ENCODE data around the gene EPDR1.
"Not testable (repeated sequence)": the region's sequence is repeated elsewhere in the genome, so short reads cannot be mapped to it uniquely, and the experiment has no call there.

Gene EPDR1

DNA sequence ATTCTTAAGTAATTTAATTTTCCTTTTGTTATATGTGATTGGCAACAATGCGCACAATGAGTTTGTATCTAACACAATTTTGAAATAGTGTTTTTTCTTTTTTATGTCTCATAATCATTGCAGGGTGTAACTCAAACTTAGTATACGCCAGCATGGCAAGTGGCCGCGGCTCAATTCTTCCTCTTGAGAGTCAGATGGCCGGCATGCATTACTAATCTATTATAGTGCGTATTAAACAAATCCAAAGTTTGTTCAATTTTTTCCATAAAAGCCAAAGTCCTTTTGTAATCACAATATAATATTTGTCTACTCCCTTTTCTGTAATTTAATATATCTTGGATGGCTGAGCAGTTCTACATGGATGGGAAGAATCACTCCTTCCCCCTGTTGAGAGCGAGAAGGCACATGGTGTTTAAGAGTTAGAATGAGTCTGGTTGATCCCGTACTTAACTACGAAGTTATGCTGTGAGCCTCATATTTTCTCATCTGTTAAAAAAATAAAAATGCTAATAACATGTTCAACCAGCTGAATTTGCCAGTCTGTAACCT lies 12.7 kb downstream of the EPDR1 start:
- no peaks in the 10 kb centered on the region for H3K4me1 ChIP-seq (ENCODE audit: control insufficient read depth, insufficient read depth, low read length)
- H3K4me3 ChIP-seq (ENCODE audit: low read length) = no peak overlapping the region
- H3K36me3 ChIP-seq (ENCODE audit: control insufficient read depth, insufficient read depth, low read length) = no peaks in the 10 kb centered on the region
- no peaks in the 10 kb centered on the region for H3K27me3 ChIP-seq (ENCODE audit: control insufficient read depth, insufficient read depth, low read length)
- no peak overlapping the region for H3K9ac ChIP-seq (ENCODE audit: low read length)
- H3K27ac ChIP-seq (ENCODE audit: low read depth, low read length) = no peak overlapping the region

DNA sequence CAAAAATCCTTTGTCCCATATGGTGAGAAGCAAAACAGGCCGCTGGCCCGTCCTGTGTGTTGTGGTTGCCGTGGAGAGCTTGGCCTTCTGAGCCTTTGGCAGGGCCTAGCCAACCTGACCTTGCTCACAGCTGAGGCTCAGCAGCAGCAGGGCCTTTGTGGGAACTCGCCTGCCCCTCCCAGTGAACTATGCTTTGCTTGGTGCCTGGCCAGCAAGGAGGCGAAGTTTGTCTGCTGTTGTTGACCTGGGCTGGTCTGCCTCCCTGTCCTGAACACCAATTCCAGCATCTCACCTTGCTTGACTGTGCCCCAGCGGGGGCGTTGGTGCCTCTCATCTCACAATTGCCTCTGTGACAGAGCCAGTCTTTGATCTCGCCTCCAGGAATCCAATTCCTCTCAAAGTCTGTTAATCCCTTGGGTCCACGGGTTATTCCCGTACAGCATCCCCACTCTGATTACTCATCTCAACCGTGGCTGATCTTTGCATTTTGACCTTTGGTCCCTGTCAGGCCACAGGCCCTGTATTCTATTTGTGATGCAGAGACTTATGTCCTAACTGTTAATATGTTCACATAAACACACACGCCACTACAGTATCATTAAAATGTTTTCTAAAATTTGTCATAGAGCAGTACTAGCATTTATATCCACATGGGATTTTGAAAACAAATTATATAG lies 22.6 kb downstream of the EPDR1 start:
- Histone ChIP-seq H3K27me3 (ENCODE audit: control insufficient read depth, insufficient read depth, low read length) (no peaks in the 10 kb centered on the region), H3K36me3 (ENCODE audit: control insufficient read depth, insufficient read depth, low read length) (no peaks in the 10 kb centered on the region), H3K9ac (ENCODE audit: low read length) (no peak overlapping the region), H3K27ac (ENCODE audit: low read depth, low read length) (peak overlapping the region; percentile 2), H3K4me3 (ENCODE audit: low read length) (no peak overlapping the region), H3K4me1 (ENCODE audit: control insufficient read depth, insufficient read depth, low read length) (no peaks in the 10 kb centered on the region)

DNA sequence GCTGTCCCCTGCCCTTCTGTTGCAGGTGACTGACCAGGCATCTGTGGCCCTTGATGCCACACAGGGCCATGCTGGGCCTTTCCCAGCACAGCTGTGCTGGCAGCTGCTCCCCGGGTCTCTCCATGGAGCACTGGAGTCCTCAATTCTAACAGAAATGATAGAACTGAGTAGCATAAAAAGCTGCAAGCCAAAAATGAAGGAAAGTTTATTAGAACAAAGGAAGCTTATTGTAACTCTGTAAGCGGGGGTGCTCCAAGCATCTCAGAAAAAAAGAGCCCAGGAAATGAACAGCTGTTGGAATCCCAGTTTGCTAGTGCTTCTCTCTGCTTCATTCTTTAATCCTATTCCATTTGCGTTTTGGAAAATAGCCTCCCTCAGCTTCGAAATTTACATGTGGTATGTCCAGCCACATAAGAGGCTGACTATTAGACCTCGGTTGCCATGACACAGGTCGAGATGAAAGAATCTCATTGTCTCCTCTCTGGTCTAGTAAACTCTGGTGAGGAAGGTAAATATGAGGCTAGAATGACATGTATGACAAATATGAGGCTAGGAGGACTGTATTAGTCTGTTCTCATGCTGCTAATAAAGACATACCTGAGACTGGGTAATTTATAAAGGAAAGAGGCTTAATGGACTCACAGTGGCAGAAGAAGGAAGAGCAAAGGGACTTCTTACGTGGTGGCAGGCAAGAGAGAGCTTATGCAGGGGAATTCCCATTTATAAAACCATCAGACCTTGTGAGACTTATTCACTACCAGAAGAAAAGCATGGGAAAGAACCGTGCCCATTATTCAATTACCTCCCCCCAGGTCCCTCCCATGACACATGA lies 23.7 kb downstream of the EPDR1 start:
- Histone ChIP-seq H3K4me3 (ENCODE audit: low read length) (no peak overlapping the region), H3K4me1 (ENCODE audit: control insufficient read depth, insufficient read depth, low read length) (no peaks in the 10 kb centered on the region), H3K9ac (ENCODE audit: low read length) (no peak overlapping the region), H3K27me3 (ENCODE audit: control insufficient read depth, insufficient read depth, low read length) (no peaks in the 10 kb centered on the region), H3K36me3 (ENCODE audit: control insufficient read depth, insufficient read depth, low read length) (no peaks in the 10 kb centered on the region), H3K27ac (ENCODE audit: low read depth, low read length) (no peak overlapping the region)

DNA sequence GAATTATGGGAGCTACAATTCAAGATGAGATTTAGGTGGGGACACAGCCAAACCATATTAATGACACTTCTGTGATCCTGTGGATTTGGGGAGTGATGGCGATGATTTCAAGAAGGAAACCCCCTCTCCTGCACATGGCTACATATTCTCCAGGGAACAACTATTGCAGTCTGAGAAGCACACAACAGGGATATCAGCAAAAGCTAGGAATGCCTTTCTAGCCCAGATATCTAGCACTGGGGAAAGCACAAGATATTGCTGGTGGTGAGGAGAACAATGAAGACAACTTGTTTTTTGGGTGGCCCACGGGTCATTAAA lies 24.3 kb downstream of the EPDR1 start:
- no peak overlapping the region for H3K4me3 ChIP-seq (ENCODE audit: low read length)
- no peak overlapping the region for H3K9ac ChIP-seq (ENCODE audit: low read length)
- H3K36me3 ChIP-seq (ENCODE audit: control insufficient read depth, insufficient read depth, low read length) = no peaks in the 10 kb centered on the region
- H3K27me3 ChIP-seq (ENCODE audit: control insufficient read depth, insufficient read depth, low read length) = no peaks in the 10 kb centered on the region
- no peak overlapping the region for H3K27ac ChIP-seq (ENCODE audit: low read depth, low read length)
- no peaks in the 10 kb centered on the region for H3K4me1 ChIP-seq (ENCODE audit: control insufficient read depth, insufficient read depth, low read length)

DNA sequence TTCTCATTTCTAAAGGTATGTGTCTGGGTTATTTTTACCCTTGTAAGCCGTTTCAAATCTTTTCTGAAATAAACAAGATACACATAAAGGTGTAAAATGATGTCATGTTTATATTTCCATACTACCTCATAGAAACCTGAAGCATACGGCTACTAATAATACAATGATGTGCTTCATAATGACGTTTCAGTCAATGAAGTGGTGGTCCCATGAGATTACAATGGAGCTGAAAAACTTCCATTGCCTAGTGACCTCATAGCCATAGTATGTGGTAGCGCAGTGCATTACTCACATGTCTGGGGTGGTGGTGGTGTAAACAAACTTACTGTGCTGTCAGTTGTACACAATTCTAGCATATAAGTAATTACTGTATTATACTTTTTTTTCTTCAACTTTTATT lies 24.9 kb downstream of the EPDR1 start:
- H3K27me3 ChIP-seq (ENCODE audit: control insufficient read depth, insufficient read depth, low read length) = no peaks in the 10 kb centered on the region
- H3K9ac ChIP-seq (ENCODE audit: low read length) = no peak overlapping the region
- H3K4me3 ChIP-seq (ENCODE audit: low read length) = no peak overlapping the region
- no peaks in the 10 kb centered on the region for H3K4me1 ChIP-seq (ENCODE audit: control insufficient read depth, insufficient read depth, low read length)
- no peak overlapping the region for H3K27ac ChIP-seq (ENCODE audit: low read depth, low read length)
- H3K36me3 ChIP-seq (ENCODE audit: control insufficient read depth, insufficient read depth, low read length) = no peaks in the 10 kb centered on the region

DNA sequence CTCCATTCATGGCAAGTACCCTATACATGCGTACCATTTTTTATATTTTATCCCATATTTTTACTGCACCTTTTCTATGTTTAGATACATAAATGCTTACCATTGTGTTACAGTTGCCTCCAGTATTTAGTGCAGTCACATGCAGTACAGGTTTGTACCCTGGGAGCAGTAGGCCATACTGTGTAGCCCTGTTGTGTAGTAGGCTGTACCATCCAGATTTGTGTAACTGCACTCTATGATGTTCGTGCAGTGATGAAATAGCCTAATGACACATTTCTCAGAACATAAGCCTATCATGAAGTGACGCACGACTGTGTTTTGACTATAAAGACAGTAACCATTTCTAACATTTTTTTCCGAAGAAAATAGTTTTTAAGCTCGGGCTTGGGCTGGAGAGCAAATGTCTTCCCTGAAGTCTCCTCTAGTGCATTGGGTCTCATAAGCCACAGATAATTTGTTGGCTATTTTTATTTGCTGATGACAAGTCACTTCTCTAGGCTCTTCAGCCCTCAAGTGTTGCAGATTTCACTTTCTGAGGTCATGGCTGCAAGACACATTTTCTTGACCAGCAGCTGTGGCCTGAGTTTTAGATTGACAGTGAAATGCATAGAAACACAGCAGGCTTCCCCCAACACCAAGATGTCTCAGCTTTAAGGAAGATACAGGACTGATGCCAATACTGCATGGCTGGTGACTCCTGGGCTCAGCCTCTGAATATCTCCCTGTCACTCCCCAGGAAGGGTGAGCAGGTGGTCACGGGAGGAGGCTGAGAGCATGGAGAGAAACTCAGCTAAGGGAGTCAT lies 26.9 kb downstream of the EPDR1 start:
- H3K9ac ChIP-seq (ENCODE audit: low read length) = no peak overlapping the region

GRCh38 chr7:37947941-37948210 lies 27.4 kb downstream of the EPDR1 start:
- no peak overlapping the region for H3K27ac ChIP-seq (ENCODE audit: low read depth, low read length)
- H3K9ac ChIP-seq (ENCODE audit: low read length) = no peak overlapping the region
- H3K36me3 ChIP-seq (ENCODE audit: control insufficient read depth, insufficient read depth, low read length) = no peaks in the 10 kb centered on the region
- no peak overlapping the region for H3K4me3 ChIP-seq (ENCODE audit: low read length)
- no peaks in the 10 kb centered on the region for H3K27me3 ChIP-seq (ENCODE audit: control insufficient read depth, insufficient read depth, low read length)
- no peaks in the 10 kb centered on the region for H3K4me1 ChIP-seq (ENCODE audit: control insufficient read depth, insufficient read depth, low read length)

More for the DNA sequence above, 26.9 kb downstream of the EPDR1 start:
- H3K4me1 ChIP-seq (ENCODE audit: control insufficient read depth, insufficient read depth, low read length) = no peaks in the 10 kb centered on the region
- no peak overlapping the region for H3K4me3 ChIP-seq (ENCODE audit: low read length)
- H3K36me3 ChIP-seq (ENCODE audit: control insufficient read depth, insufficient read depth, low read length) = no peaks in the 10 kb centered on the region
- H3K27me3 ChIP-seq (ENCODE audit: control insufficient read depth, insufficient read depth, low read length) = no peaks in the 10 kb centered on the region
- H3K27ac ChIP-seq (ENCODE audit: low read depth, low read length) = no peak overlapping the region

DNA sequence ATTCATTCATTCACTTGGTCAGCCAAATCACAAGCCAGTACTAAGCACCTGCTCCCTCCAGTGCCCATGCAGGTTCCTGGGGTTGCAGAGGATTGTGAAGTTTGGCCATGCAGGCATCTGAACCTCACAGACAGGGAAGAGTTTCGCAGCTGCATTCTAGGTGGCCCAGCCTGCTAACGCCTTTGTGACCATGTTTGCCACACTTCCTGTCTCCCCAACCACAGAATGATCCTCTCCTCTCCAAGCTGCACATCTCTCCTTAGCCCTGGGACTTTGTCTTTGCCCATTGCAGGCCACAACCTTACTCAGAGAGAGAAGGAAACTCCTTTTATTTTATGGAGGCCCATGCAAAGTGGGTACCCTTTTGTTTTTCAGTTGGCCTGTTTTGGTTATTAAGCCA lies 31.8 kb downstream of the EPDR1 start:
- Histone ChIP-seq H3K9ac (ENCODE audit: low read length) (no peak overlapping the region), H3K27ac (ENCODE audit: low read depth, low read length) (no peak overlapping the region), H3K4me1 (ENCODE audit: control insufficient read depth, insufficient read depth, low read length) (no peaks in the 10 kb centered on the region), H3K36me3 (ENCODE audit: control insufficient read depth, insufficient read depth, low read length) (no peaks in the 10 kb centered on the region), H3K27me3 (ENCODE audit: control insufficient read depth, insufficient read depth, low read length) (no peaks in the 10 kb centered on the region), H3K4me3 (ENCODE audit: low read length) (no peak overlapping the region)

DNA sequence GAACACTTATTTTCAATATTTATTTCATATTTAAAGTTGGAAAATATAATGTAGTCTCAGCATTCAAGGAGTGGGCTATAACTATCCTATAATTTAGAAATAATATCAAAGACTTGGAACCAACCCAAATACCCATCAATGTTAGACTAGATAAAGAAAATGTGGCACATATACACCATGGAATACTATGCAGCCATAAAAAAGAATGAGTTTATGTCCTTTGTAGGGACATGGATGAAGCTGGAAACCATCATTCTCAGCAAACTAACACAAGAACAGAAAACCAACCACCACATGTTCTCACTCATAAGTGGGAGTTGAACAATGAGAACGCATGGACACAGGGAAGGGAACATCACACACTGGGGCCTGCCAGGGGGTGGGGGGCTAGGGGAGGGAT lies 33.8 kb downstream of the EPDR1 start:
- not testable (repeated sequence) for H3K27ac ChIP-seq (ENCODE audit: low read depth, low read length); H3K4me1 ChIP-seq (ENCODE audit: control insufficient read depth, insufficient read depth, low read length); H3K36me3 ChIP-seq (ENCODE audit: control insufficient read depth, insufficient read depth, low read length); H3K9ac ChIP-seq (ENCODE audit: low read length); H3K4me3 ChIP-seq (ENCODE audit: low read length); H3K27me3 ChIP-seq (ENCODE audit: control insufficient read depth, insufficient read depth, low read length)

GRCh38 chr7:37956791-37957190 lies 36.4 kb downstream of the EPDR1 start:
- Histone ChIP-seq H3K27me3 (ENCODE audit: control insufficient read depth, insufficient read depth, low read length) (no peaks in the 10 kb centered on the region), H3K4me3 (ENCODE audit: low read length) (no peak overlapping the region), H3K36me3 (ENCODE audit: control insufficient read depth, insufficient read depth, low read length) (no peaks in the 10 kb centered on the region), H3K27ac (ENCODE audit: low read depth, low read length) (no peak overlapping the region), H3K9ac (ENCODE audit: low read length) (no peak overlapping the region), H3K4me1 (ENCODE audit: control insufficient read depth, insufficient read depth, low read length) (no peaks in the 10 kb centered on the region)

DNA sequence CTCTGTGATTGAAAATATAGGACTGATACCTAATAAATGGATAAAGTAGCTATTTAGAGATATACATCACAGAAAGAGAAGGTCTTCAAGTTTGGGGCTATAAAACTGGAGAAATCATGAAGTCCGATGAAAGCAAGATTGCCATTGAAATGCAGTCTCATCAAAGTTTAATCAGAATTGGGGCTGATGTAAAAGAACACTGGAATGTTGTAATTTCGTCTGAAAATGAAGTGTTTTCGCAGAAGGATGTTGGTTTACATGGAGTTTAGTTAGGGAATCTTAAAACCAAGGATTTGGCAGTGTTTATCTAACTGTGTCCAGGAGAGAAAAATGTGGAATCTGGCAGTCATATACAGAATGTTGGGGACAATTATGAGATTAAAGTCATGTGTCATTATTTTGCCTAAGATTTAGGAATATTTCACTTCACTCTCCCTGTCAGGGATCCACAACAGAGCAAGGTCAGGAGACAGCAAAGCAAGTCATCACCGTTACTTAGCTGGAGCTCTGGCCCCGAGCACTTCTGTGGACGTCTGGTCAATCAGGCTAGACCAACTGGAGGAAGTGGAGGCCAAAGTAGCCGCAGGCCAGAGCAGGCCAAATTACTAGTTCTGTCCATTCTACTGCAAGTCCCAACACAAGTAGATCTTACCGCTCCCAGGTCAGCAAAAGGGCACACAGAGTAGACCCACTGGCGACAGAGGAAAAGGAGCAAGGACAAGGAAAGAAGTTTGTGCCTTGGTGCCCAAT lies 37.0 kb downstream of the EPDR1 start:
- Histone ChIP-seq H3K9ac (ENCODE audit: low read length) (no peak overlapping the region), H3K27ac (ENCODE audit: low read depth, low read length) (no peak overlapping the region), H3K27me3 (ENCODE audit: control insufficient read depth, insufficient read depth, low read length) (no peaks in the 10 kb centered on the region), H3K36me3 (ENCODE audit: control insufficient read depth, insufficient read depth, low read length) (no peaks in the 10 kb centered on the region), H3K4me1 (ENCODE audit: control insufficient read depth, insufficient read depth, low read length) (no peaks in the 10 kb centered on the region), H3K4me3 (ENCODE audit: low read length) (no peak overlapping the region)

DNA sequence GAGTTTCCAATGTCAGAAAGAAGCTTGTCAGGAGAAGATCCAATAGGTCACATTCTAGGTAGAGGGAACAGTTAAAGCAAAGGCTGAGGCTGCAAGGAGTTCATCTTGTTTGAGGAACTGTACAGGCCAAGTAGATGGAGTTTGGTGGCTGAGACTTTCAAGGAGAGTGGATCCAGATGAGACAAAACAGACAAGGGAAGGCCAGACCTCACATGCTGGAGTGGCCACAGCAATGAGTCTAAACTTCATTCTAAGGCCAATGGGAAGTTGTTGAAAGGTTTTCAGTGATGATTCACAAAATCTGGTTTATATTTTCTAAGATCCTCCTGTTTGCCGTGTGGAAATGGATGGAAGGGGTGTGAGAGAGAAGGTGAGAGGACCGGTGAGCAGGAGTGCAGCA lies 40.0 kb downstream of the EPDR1 start:
- H3K4me3 ChIP-seq (ENCODE audit: low read length) = no peak overlapping the region
- H3K4me1 ChIP-seq (ENCODE audit: control insufficient read depth, insufficient read depth, low read length) = no peaks in the 10 kb centered on the region
- no peaks in the 10 kb centered on the region for H3K36me3 ChIP-seq (ENCODE audit: control insufficient read depth, insufficient read depth, low read length)
- no peak overlapping the region for H3K9ac ChIP-seq (ENCODE audit: low read length)
- H3K27ac ChIP-seq (ENCODE audit: low read depth, low read length) = no peak overlapping the region
- no peaks in the 10 kb centered on the region for H3K27me3 ChIP-seq (ENCODE audit: control insufficient read depth, insufficient read depth, low read length)
